HK-2 (cell line): ENCODE results near the gene XKRX.

Experiments used
- DNase-seq: peaks from one replicate; pipeline ENCODE4 v3.0.0-alpha.2; 2018; ENCODE audit not compliant: unreplicated experiment

Gene XKRX

DNA sequence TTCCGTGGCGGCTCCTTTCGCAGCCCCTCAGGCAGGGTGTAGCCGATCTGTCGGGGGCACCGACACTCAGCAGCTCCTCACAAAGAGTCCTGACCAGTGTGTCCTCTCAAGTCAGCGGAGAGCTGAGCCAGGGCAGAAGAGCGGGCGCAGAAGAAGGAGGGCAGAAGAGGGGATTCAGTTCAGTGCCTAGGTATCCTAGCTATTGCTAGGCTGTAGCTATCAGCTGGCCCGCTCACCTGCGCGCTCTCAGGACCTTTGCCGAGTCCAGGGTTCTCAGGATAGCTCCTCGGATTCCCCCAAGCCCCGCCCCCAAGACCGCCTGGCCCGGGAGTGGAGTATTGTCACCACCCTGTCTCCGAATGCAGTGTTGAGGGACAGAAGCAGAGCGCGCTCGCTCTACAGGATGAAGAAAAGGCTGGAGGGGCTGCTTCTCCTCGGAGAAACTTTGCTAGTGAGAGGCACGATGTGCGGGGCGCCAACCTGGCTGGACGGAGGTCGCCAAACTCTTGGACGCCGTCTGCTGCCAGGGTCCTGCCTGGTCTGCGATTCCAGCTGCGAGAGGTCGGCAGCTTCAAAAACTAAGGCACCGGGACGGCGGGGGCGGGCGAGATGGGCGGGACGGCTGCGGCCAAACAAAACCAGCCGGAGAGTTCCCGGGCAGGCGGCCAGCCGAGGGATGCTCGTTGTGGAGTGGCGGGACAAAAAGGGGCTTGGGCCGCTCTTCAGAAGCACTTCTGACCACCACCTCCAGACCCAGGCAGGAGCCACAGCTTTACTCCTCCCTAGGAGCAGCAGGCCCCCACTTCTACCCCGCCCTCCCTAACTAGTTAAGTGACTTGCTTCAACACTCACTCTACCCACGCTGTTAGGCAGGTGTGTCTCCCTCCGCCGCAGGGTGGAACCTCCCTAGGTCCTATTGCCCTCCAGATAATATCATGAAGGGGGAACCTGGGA lies at the start of gene XKRX:
Gene XKRX, minus strand, starts transcription at position 258 of the 954 bp plus-strand sequence. CDS start 613 bp downstream, outside the sequence.
- peak; percentile 6 for DNase-seq

DNA sequence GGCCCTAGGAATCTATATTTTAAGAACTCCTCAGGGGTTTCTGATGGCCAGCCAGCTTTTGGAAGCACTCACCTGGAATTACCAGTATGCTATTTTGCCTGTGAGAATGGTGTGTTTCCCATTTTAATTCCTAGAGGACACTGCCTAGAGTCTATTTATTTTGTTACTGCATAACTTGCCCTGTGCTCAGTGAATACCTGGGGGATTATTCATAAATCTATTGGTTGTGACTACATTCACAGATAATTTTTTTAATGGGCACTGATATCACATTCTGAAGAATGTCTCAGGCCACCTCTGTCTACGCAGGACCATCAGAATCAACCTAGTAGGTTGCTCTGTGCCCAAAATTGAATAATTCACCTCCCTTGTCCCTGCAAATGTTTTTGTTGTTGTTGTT lies 47.5 kb upstream of the XKRX start:
- DNase-seq, result no peak

DNA sequence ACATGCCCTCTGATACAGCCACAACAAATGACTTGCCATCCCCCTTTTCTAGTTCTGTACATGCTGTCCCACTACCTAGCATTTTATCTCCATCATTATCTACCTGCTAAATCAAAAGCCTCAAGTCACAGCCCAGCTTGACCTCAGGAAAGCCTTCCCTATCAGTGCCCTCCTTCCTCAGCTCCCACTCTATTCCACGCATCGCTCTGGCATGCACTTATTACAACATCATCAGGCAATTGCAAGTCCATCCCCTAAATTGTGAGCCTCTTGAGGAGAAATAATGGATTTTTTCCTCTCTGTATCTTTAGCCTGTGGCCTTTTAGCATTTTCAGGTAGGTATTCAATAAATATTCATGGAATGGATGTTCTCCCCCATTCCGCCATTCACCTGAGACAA lies 46.5 kb upstream of the XKRX start:
- DNase-seq, result no peak

DNA sequence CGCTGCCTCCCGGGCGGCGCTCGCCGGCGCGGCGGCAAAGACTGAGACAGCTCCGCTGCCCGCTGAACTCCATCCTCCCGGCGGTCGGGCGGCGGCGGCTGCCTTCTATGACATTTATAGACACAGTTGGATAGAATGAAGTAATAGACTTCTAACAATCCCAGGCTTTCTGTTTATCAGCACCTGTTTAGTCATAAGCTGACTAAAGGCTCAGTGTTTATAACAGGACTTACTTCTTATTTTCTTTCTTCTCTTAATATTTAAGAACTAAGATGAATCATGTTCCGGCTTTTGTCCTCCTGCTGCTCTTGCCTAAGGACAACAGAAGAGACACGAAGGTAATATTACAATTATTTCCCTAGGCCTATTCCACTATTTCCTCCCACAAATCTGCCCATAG lies 44.7 kb upstream of the XKRX start:
- no peak for DNase-seq

DNA sequence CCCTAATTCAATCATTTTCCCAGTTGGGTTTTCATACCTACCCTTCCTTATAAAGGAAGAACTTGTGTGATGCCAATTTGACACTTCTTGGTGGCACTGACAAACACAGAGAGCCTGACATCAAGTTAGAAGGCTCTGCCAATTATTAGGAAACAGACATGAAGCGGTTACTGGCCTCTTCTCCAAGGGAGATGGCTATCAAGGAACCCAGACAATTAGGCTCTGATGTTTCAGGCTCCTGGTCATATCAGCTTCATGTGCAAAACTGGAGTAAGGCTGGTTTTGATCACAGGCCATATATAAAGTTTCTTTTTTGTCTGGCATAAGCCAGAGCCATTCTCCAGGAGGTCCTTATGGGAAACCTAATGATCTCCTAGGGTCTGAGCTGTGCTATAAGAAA lies 41.2 kb upstream of the XKRX start:
- no peak for DNase-seq

DNA sequence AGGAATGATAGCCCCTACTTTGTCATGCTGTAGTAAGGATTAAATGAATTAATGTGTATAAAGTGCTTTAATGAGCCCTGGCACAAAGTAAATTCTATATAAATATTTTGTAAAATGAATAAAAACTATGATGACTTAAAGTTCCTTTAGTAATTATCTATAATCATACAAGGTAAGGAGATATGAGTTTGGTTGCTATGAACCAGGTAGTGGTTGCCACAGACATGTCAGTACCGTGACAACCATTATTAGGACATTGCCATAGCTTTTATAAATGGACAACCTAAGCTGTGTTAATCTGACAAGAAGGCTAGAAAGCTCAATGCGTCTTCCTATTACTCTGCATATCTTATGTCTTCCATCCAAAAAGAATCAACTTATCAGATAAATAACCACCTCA lies 40.7 kb upstream of the XKRX start, which contains the start of gene ARL13A:
Gene ARL13A, plus strand, starts transcription at position 301 of the 400 bp plus-strand sequence. CDS start 3,982 bp downstream, outside the sequence.
- DNase-seq, result no peak

DNA sequence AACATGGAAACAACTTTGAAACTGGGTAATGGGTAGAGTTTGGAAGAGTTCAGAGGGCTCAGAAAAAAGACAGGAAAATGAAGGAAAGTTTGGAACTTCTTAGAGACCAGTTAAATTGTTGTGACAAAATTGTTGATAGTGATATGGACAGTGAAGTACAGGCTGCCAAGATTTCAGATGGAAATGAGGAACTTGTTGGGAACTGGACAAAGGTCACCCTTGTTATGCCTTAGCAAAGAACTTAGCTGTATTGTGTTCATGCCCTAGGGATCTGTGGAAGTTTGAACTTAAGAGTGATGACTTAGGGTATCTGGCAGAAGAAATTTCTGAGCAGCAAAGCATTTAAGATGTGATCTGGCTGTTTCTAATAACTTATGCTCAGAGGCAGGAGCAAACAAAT lies 35.6 kb upstream of the XKRX start:
- no peak for DNase-seq

DNA sequence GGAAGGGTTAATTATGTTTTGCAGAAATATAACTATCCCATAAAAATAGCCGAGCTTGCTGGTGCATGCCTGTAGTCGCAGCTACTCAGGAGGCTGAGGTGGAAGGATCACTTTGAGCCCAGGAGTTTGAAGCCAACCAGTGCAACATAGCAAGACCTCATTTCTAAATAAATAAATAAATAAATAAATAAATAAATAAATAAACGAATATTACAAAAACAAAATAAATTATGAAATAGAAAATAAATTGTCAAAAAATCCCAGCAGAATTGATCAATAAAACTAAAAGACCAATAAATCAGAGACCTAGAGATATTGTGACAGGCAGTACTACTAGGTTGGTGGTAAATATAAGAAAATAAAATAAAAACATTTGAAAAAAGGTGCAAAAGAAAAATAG lies 34.1 kb upstream of the XKRX start:
- DNase-seq, result no peak

DNA sequence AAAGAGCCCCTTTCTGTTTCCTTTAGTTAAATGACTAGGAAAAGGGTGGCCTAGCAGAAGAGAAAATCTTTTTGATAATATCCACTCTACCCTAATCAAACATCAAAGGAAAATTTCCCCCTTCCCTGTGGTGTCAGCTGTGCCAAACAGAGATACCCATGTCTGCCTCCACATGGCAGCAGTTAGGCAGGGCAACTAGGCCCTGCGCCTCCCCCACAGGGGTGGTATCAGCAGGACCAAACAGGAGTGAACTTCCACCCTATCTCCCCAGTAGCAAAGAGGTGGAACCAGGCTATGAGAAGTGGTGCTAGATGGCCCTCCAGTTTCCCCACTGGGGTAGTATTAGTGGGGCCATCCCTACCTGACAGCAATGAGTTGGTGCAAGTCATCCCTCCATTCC lies 19.8 kb upstream of the XKRX start:
- no peak for DNase-seq

DNA sequence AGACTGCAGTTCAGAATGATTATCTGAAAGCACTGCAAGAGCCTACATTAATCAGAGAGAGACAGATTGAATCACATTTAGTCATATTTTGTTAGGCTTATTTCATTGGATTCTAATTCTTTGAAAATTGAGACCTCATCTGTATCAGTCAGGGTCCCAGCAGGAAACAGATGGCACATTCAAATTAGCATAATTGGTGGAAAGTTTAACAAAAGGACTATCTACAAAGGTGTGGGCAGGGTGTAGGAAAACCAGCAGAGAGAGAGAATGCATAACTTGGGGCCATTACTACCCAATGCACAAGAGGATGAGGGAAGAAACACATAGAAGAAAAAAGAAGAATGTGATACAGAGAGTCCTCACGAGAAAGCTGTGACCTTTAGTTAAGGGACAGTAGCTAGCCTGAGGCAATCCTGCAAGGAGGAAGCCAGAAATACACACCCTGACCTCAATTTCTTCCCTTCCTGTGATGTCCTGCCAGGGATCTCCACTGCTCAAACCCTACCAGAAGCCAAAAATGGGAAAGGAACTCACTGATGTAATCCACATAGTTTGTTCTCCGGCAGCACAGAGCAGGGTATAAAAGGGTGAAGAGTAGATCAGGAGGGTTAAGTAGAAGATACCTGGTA lies 17.7 kb upstream of the XKRX start:
- DNase-seq, result no peak

DNA sequence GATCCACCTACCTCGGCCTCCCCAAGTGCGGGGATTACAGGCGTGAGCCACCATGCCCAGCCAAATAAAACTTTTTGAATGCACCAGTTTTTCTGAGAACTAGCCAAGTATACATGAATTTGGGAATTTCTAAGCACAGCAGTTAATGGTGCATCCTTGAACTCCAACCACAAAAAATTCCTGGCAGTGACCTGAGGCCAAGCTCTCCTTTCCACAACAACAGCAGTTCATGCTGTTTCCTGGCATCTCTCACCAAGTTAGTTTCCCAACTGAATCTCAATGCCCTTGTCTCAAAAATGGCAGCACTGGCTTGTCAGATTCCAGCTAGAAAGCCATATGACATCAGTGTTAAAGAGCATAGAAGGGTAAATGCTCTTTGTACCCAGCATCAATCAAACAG lies 15.9 kb upstream of the XKRX start:
- no peak for DNase-seq

DNA sequence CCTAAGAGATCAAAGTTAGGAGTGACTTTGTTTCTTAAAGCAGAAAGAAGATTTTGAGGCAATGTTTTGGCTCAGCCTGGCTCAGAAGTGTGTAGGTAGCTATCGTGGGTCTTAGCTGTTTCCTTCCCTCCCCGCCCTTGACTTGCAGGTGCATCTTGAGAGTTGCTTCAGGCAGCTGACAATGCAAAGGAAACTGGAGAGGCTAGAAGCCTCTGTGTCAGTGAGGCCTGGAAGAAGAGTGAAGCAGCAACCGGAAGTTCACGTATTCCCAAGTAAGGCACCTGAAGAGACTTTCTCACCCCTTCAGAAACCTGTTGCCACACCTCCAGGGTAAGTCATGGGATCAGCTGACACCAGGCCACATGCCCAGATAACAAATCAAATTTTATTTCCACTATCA lies 10.6 kb upstream of the XKRX start:
- DNase-seq, result no peak

DNA sequence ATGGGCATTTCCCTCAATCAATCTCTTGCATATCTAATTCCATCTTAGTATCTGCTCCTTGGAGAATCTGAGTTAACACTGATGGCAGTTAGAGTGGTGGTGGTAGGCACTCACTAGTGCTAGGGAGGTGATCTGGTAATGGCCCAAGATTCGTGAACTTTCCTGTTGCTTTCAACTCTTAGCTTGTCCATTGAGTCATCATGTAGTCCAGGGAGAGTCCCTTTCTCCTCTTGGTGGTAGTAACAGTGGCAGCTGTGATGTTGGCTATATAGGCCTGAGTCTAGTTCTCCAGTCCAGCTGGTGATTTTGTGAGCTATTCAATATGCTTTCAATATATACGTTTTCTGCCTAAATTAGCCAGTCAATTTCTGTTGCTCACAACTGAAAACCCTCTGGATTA lies 7.0 kb upstream of the XKRX start:
- DNase-seq, result no peak

DNA sequence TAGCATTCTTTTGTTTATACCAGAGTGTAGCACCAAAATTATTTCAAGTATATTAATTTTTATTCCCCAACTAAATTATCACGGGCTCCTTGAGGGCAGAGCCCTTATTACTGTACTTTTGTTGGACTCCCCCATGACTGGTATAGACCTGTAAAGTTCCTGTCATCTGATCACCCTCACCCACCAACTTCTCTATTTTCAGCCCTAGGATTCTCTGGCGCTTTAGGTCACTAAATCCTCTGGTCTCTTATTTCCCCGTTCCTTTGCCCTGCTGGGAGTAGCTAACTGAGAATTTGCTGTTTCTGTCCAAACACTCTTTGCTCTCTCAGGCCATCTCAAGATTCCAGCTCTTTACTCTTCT lies 3.2 kb upstream of the XKRX start:
- no peak for DNase-seq

DNA sequence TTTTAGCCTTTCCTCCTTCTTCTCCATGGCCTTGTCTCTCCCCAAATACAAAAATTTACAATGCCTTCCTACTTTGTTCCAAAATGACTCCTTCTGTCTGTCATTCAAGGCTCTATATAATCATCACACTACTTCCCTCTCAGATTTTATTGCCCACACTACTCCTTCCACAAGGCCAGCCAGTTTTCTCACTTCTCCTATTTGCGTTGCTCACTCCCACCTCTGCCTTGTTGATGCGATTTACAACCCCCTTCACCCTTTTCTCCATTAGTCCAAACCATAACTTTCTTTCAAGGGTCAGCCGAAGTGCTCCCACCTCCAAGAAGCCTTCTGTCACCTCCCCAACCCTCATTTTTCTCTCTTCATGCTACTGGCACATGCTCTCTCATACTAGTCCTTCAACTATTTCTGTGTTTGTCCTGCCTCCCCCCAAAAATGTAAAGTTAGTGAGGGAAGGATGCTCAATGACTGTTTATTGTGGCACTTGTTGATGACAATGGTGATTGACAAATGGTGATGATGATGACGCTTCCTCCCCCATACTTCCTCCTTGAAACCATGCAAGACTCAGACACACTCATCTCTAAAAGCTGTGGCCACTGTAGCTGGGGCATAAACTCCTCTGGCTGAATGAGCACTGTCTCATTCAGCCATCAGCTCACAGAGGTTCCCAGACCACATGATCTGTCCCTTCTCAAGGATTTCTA lies 2.7 kb upstream of the XKRX start:
- no peak for DNase-seq

DNA sequence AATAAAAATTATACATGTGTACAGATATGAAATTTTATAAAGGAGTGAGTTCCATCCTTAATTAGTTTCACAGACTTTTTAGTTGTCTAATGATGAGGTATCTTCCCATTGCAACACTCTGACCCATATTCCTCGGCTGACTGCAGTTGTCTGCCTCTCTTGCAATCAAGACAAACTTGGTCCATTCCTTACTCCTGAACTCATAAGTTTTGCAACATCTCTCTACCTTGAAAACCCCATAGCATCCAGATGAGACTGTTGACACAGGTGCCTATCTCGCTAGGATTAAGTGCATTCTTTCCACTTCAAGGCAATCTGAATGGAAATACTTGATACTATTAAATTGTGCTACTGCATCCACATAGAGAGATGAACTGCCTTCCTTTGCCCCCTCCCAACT lies 2.3 kb downstream of the XKRX start:
- no peak for DNase-seq

DNA sequence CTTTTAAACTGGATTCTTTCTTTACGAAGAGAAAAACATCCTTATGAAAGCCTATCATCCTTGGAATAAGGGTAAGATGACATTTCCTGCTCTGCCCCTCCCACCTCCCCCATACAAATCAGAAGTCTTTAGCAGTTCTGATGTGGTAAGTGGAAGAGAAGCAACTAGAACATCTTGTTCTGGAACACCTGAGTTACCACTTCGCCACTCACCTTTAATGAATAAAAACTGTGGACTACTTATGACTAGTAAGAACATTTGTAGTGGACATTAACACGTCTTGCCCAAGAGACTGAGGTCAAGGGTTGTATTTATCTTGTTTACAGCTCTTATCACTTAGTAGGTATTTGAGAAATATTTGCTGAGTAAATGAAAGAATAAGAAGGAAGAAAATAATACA lies 4.3 kb downstream of the XKRX start:
- no peak for DNase-seq

DNA sequence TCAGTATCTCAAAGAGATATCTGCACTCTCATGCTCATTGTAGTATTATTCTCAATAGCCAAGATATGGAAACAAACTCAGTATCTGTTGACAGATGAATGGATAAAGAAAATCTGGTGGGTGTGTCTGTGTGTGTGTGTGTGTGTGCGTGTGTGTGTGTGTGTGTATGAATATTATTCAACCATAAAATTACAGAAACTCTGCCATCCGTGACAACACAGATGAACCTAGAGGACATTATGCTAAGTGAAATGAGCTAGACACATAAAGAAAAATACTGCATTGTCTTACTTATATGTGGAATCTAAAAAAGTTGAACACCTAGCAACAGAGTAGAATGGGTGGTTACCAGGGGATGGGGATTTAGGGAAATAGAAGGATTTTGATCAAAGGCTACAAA lies 13.2 kb downstream of the XKRX start:
- DNase-seq, result no peak

DNA sequence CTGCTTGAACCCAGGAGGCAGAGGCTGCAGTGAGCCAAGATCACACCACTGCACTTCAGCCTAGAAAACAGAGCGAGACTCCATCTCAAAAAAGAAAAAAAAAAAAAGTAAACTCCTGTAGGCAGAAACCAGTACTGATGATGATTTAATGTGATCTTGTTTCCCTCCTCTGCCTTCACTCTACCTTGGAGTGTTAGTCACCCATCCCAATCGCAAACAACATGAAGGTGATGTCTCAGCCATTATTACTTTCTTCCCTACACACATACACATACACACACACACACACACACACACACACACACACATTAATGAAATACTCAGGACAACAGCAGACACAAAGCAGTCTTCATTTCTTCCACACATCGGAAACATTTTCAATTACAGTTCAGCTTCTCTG lies 15.6 kb downstream of the XKRX start:
- no peak for DNase-seq

DNA sequence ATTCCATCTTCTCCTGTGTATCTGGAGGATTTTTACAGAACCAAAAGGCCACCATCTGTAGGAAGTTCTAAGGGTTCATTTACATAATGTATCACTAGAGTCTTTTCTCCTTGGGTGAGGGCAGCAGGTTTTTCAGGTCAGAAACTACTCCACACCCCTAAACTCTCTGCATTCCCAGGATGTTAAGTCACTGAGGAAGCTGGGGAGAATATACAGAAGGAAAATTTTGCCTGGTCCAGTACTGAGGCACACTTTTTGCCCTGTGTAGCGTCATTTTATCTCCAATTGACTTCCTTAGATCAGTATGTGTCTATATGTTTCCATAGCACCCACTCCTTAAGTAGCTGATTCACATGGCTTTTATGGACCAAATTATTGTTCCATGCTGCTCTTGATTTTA lies 17.0 kb downstream of the XKRX start:
- no peak for DNase-seq

DNA sequence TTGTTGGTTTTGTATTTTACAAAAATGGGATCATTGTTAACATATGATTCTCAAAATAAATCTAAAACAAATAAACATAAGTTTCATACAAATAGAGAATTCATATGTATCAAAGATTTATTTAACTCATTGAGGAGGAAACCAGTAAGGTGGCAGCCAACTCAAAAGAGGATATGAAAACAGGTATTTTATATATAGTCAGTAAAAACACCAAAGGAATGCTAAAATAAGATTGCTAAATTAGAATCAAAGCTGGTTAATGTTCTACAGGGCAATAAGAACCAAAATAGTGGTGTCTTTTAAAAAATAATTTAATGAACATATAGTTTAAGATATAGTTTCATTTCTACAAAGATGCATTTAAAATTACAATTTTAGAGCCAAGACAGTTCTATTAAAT lies 23.1 kb downstream of the XKRX start:
- no peak for DNase-seq

DNA sequence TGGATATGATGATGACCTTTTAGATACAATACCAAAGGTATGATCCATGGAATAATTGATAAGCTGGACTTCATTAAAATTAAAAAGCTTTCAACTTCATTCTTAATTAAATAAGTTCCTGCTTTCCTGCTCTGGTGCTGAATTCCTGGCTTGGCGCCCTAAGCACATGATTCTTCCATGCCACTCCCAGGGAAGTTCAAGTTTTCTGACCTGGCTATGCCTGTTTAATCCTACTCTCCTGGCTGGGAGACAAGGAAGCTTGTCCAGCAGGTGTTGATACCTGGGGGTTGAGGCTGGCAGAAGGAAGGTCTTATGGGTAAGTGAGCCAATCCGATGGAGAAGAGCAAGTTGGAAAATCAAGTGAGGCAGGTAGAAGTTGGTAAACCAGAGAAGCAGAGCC lies 24.3 kb downstream of the XKRX start:
- DNase-seq, result no peak
